Jurkat, Clone E6-1 (cell line): ENCODE results near the gene HS6ST2.
A peak's percentile ranks its signal among the peaks of the same experiment; 100 is the strongest.

Experiments used
- DNase-seq: peaks from one replicate; pipeline ENCODE4 v3.0.0-alpha.2; 2011; ENCODE audit warnings: low read depth, low spot score
- H3K4me3 ChIP-seq: 2 replicates; pipeline ENCODE4 v1.5.1; 2011; ENCODE audit warnings: mild to moderate bottlenecking, low read length, control low read depth, moderate library complexity

Gene HS6ST2

DNA sequence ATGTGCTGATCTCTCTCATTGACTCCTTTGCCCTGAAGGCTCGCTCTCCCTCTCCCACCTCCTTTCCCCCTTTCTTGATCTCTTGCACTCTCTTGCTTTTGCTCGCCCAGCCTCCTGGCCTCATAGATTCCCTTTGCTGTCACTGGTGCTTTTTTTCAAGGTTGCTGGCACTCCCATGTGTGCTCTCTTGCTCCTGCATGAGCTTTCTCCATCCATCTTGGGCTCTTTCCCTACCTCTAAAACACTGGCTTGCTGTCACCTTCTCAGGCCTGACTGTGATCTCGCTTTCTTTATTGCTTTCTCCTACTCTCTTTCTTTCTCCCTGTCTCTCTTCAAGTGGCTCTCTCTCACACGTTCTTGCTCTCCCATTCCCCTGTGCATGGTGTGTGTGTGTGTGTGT, 202.0 kb downstream of the HS6ST2 start:
- DNase-seq: no peak
- H3K4me3 ChIP-seq: no peak overlapping the region

DNA sequence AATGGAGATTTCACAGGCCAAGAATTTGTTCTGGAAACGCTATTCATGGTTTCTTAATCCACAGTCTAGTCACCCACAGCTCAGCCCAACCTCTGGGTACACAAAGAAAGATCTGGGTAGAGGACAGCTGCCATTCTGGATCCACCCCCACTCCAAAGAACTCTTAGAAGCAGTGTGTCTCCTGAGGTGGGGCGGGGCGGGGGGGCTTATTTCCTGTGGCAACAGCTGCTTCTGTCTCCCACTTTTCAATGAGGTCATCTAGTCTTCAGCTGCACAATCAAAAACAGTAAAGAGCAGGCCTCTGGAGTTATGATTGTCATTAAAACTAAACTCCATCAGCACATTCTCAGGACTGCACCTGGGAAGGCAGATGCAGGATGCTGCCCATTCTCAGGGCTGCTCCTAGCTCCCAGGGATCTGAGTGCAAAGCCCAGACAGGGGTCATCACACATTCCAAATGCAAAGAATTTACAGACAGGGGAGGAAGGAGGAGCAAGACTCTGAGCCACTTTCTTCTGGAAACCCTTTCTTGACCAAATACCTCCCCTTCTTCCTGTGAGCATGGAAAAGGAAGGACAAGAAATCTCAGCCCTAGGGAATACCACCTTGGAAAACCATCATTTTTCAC, 207.3 kb downstream of the HS6ST2 start:
- H3K4me3 ChIP-seq: no peak overlapping the region
- DNase-seq: peak; percentile 28

DNA sequence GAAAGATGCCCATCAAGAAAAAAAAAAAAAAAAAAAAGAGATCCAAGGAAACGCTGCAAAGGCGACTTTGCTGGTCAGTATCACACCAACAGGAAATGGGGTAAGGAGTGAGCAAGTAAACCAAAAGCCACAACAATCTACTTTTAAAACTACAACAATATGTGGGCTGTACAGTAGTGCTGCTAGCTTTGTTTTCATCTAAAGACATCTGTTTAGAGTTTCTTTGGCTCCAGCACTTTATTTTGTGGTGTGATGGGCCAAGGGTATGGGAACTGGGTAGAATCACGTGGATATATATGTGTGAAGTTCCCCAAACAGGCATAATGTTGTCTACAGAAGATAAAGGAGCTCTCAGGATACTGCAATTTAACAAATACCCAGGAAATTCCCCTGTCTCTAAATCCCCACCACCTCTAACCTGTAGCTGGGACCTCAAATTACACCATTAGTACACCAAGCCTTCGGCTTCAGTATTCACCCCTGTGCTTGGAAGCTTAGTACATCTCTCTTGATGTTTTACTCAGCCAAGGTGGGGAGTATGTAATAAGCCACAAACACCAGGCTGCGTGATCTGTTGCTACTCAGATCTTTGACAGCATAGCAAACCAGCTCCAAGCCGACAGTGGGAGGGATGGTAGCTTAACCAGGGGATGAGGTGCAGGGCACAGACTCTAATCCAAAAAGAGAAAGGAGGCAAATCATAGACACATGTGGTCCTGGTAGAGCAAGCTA, 207.9 kb downstream of the HS6ST2 start:
- no peak overlapping the region for H3K4me3 ChIP-seq
- peak; percentile 12 for DNase-seq

DNA sequence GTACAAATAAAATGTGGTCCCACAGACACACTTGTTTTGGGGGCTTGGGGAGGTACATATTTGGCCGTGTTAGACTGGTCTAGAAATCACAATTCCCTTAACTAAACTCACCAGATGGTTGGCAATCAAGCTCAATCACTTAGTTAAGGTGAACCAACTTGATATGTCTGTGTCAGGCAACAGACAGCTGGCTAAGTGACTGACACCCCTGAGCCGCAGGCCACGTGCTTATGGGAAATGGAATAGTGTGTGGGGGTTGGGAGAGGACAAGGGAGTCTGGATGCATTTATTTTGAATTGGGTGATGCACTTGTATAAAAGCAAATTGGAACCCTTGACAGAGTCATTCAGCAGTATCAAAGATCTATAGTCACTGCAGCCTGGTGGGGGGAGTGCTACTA, 209.0 kb downstream of the HS6ST2 start:
- no peak overlapping the region for H3K4me3 ChIP-seq
- no peak for DNase-seq

DNA sequence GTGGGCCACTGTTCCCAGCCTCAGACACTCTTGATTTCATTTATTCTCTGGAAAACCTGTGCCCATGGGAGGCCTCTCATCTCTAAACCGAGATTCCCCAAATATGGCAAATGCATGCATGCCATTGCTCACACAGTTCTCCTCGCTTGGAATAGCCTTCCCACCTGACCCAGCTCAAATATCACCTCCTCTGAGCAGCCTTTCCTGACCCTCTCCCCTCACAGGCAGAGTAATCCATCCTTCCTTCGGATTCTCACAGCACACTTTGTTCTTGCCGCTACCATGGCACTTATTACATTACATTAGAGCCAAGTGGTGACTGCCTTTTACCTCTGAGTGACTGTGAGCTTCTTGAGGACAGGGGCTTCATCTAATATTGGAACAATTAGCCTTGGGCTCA, 209.5 kb downstream of the HS6ST2 start:
- H3K4me3 ChIP-seq: no peak overlapping the region
- DNase-seq: no peak

DNA sequence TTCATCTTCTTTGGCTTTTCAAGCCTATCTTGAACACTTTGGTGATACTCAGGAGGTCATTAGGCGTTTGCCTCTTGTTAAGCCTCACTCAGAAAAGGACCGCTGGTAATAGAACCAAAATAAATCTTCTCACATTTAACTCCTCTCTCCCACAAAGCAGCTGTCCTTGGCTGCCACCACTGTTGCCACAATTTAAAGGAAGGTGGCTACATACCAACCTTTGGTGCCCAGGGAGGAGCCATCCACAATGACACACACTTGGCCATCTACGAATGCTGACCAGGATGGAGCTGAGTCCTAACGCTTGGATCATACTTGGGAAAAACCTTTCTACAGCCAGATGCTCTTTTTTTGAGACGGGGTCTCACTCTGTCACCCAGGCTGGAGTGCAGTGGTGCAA, 210.2 kb downstream of the HS6ST2 start:
- no peak for DNase-seq
- no peak overlapping the region for H3K4me3 ChIP-seq

DNA sequence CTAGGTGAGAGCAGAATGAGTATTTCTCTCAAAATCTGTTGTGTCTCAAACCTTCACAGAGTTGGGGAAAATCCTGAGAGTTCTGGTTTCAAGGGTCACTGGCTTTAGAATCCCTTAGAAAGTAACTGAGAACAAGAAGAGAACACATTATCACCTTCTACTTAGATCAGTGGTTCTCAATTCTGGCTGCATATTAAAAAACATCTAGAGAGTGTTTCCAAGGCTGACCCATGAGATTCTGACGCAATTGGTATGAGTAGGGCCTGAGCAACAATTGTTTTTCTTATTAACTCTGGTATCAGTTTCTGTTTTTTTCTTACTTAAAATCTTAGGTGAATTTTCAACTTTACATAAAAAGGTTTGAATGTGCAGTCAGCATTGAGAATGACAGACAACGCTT, 212.8 kb downstream of the HS6ST2 start:
- no peak overlapping the region for H3K4me3 ChIP-seq
- DNase-seq: no peak

DNA sequence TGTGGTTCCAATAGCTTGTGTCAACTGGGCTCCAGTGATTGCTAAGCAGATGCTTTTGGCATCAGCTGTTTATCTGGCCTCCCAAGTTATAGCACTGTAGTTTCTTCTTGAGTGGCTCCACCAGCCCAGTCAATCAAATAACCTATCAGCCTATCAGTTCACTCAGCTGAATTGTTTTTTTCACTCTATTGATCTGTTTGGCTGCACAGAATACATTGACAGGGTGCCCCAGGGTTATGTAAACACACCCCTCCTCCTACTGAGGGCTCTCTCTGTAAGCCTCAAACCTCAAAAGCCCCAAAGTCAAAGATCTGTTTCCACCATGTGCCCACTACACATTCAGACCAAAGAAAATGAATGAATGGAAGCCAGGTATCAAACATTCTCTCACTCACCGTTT, 214.0 kb downstream of the HS6ST2 start:
- no peak for DNase-seq
- H3K4me3 ChIP-seq: no peak overlapping the region

DNA sequence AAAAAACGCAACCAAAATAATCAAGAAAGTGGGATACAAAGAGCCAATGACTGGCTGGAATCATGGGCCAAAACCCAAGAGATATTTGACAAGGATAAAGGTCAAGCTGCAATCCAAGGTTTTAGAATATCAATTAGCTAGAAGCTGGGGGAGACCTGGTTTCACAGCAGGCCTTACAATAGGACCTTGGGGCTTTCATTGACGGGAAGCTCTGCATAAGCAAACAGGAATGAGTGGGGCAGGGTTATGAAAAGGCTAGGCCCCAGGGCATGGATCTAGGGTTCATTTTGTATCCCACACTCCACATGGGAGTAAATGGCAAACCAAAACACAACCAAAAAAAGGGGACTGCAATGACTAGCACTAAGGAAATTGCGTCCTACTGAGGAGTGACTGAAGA, 215.3 kb downstream of the HS6ST2 start:
- DNase-seq: no peak
- H3K4me3 ChIP-seq: no peak overlapping the region

DNA sequence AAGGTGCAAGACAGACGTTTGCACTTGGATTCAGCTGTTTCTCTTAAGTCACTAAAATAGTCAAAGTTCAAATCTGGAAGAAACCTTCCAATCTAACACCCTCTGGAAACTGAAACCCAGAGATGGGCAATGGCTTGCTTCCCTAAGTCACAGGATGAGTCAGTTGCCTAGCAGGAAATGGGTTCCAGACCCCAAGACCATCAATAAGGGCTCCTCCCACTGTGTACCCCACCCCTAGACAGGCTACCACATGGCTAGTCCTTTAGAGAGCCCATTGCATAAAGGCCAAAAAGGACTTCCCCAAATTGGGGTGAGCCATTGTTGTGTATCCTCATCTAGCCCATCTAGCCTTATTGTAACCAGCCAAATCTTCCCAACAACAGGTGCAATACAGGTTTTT, 216.2 kb downstream of the HS6ST2 start:
- no peak overlapping the region for H3K4me3 ChIP-seq
- DNase-seq: no peak

DNA sequence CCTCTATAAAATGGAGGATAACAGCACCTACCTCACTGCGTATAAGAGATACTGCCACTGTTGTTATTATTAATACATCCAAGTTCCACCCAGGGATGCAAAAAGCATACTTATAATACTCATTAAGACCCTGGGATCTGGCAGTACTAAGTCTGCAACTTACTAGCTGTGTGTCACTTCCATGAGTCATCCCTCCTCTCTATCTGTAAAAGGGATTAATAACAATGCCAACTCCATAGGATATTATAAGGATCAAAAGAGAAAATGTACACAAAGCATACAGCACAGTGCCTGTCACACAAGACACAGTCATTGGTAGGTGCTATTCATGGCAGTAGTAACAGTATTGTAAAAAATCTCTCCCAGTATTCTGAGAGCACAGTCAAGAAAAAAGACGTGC, 216.7 kb downstream of the HS6ST2 start:
- DNase-seq: no peak
- H3K4me3 ChIP-seq: no peak overlapping the region

DNA sequence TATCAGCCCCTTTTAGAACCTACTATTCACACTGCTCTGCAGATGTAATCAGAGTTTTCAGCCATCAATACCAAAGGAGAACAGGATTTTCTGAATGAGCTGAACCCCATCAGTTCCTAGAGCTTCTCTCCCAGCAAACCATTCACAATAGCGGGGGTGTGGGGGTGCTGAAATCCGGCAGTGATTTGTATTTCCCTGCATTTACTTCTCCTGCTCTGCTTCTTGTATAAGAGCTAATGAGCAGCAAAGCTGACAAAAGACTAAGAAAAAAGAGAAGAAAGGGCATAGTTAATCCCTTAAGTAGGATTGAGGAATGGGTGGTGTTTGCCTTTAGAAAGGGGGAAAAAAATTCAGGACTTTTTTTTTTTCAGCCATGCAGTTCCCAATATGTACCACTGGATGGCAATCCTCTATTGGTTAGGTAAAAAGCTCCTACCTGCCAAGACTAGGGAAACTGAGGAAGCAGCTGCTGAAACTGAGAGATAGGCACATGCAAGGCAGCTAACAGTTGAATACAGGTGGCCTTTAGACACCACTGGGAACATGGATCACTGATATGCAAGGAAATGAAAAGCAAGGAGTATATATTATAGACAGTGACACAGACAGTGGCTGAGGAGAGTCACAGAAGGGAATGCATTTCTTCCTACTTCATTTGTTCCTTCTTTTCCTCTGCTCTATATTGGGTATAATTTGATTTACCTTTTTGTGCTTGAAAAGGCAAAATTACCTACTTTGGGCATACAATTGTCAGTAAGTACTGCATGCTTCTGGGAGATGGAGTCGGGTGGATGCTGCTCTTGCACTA, 217.9 kb downstream of the HS6ST2 start:
- no peak for DNase-seq

DNA sequence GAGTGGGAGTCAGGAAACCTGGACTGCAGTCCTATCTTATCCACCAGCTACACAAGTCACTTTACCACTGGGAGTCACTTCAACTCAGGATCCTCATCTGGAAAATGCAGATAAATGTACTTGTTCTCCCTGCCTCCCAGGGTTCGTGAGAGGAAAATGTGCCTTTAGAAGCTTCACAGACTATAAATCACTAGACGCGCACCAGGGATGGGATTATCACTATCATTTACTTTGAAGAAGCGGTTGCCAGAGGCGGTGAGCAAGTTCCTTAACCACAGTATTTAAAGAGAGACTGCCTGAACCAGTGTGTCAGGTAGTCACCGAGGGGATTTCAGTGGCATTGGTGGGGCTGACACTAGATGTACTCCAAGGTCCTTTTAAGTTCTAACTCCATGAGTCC, 219.5 kb downstream of the HS6ST2 start:
- no peak overlapping the region for H3K4me3 ChIP-seq
- DNase-seq: no peak

More for the DNA sequence above, 217.9 kb downstream of the HS6ST2 start:
- H3K4me3 ChIP-seq: no peak overlapping the region

DNA sequence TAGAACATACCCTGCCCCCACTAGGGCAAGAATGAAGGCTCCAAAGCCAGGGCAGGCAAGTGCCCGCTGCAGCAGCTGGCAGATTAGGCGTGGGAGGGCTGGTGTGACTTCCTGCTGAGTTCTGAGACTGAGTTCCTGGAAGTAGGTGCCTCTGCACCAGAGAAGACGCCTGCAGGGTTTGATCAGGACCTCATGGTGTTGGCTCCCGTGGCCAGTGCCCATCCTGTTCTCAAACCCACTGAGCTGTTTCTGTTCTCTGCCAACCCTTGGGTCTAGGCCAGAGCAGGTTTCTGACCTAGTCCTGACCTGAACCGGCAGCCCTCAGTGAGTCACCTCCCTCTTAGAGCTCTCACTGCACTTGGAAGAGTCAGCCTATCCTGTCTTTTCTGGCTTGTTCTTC, 220.7 kb downstream of the HS6ST2 start:
- no peak for DNase-seq
- H3K4me3 ChIP-seq: no peak overlapping the region

DNA sequence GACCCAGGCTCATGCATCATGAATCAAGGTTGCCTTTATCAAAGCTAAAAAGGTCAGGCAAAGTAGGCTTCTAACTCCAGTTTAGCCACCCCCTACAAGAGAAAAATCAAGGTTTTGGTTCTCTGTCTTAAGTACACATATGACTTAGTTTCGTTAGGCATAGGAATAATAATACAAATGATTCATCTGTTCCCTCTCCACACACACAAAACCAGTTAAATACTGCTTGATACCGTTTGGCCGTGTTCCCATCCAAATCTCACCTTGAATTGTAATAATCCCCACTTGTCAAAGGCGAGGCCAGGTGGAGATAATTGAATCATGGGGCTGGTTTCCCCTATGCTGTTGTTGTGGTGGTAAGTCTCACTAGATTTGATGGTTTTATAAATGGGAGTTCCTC, 226.2 kb downstream of the HS6ST2 start:
- no peak for DNase-seq
- no peak overlapping the region for H3K4me3 ChIP-seq

DNA sequence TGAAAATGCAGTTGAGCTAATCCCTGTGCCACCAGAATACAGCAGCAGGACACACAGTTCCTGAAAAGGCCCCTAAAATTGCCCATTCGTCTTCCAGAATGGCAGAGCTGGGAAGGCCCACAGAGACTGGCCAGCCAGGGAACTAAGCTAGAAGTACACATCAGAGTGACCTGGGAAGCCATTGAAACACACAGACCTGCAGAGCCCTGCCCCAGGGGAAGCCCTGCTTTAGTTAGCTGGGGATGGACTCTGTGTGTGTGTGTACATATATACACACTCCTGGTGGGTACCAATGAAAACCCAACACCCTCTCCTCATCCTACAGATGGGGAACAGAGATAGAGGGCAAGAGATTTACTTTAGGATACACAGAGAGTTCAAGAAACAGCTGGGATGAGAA, 227.7 kb downstream of the HS6ST2 start:
- no peak for DNase-seq
- H3K4me3 ChIP-seq: no peak overlapping the region

DNA sequence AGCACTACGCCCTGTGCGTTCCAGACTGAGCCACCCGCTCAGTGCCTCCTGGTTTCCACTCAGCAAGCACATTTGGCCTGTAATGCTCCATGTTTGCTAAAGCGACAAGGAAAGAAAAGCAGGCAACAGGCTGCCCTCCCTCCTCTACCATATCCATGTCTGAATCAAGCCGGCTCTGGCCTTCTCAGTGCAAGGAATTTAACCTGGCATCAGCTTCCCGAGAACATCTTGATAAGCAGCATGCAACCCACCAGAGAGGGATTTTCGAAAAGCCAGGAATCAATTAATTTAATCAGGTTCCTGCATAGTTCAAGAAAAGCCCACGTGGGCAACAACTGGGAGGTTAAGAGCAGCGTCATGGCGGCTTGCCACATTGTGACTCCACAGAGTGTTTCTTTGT, 228.2 kb downstream of the HS6ST2 start:
- DNase-seq: no peak

DNA sequence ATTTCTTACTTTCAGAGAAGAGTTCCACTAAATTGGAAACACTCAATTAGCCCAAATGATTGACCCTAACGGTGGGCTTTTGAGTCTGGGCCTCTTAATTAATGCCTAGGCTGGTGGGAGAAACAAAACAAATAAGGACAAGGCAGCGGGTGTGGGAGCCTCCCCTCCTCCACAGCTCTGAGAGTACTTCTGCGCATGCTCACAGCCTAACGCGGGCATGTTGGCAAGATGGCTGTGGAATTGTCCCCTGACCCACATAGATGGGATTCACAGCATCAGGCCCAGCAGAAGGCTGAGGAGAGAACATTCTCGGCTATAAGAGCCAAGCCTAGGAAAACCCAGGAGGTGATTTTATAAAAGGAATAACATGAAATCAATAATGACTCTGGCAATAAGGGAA, 230.1 kb downstream of the HS6ST2 start:
- no peak for DNase-seq
- no peak overlapping the region for H3K4me3 ChIP-seq

More for the DNA sequence above, 228.2 kb downstream of the HS6ST2 start:
- H3K4me3 ChIP-seq: no peak overlapping the region

DNA sequence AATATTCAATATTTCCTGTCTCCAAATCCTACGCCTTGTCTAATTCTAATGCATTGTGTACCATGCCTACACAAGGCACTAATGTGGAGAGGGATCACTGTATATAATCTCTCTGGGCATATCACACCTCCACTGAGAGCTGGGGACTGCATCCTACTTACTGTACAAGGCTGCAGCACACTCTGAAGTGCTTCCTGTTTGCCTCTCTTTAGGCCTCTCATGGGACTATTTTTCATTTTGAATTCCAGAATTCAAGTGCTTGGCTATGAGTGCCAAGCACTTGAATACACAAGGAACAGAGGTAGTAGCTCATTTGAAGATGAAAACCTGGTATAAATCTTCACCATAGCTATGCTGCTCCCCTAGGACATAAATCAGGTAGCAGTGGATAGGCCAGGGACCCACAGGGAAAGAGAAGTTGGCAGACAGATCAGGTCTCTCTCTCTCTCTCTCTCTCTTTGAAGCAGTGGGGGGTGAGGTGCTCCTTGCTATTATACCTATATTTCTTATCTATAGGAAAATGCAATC, 239.9 kb downstream of the HS6ST2 start:
- H3K4me3 ChIP-seq: no peak overlapping the region
- no peak for DNase-seq

DNA sequence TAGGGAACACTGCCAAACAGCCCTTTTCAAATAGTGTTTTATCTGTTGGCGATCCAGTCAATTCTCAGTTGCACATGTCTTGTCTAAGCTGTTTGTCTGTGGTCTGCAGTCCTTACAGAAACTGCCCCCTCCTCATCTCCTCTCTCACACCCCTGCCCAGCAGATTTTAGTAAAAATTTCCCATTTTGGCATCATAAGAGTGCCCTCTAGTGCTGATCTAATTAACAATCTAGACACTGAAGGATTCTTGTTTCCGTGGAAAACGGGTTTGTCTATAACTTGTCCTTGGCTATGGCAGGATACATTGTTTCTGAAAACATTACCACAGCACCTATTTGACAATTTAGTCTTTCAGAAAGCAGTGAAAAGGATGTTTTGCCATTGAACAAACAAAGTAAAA, 242.4 kb downstream of the HS6ST2 start:
- no peak for DNase-seq

More for the DNA sequence above, 242.4 kb downstream of the HS6ST2 start:
- no peak overlapping the region for H3K4me3 ChIP-seq
